ENCODE results near the gene C1orf226. TPM values are rescaled to one million over a fixed set of nuclear protein-coding genes. Genes with fewer than 3 reads are reported as not detected.

Gene C1orf226
- total and polyA plus RNA-seq, 2 experiments from 2014 or later: 2.7 to 12.5 TPM

GRCh38 chr1:162384601-162385279 is 3.2 kb downstream of the C1orf226 start:
- DNase-seq (ENCODE audit: low spot score) (no peak), ATAC-seq (no peak)
- no peak overlapping the region for H2AFZ ChIP-seq
- Mint-ChIP-seq H3K4me1 (peaks cover 24% of the 10 kb centered on the region), H3K36me3 (ENCODE audit: low read depth) (peaks cover 26% of the 10 kb centered on the region), H3K27ac (peak overlapping the region; percentile 79), H3K4me3 (no peak overlapping the region), H3K9me3 (no peaks in the 10 kb centered on the region), H3K27me3 (ENCODE audit: insufficient read depth, low read depth, poor library complexity) (peaks cover 25% of the 10 kb centered on the region)
- H3K4me1 ChIP-seq (ENCODE audit: insufficient read depth): no peaks in the 10 kb centered on the region
- no peaks in the 10 kb centered on the region for H3K27me3 ChIP-seq (ENCODE audit: insufficient read depth)
- H3F3A ChIP-seq (replicated peaks; ENCODE audit: low read depth): no peaks in the 10 kb centered on the region
- H3K79me2 ChIP-seq (replicated peaks; ENCODE audit: insufficient read depth): no peaks in the 10 kb centered on the region
- no peak overlapping the region for H3K4me2 ChIP-seq
- no peaks in the 10 kb centered on the region for H3K36me3 ChIP-seq (ENCODE audit: insufficient read depth)
- H3K4me3 ChIP-seq: no peak overlapping the region
- no peak for TF ChIP-seq CREB1 (CRISPR knock-in tag; IDR thresholded peaks at IDR 0.05; ENCODE audit: low read depth)
- no peak for TF ChIP-seq REST (IDR thresholded peaks at IDR 0.05; ENCODE audit: unreplicated experiment)
- no peak for TF ChIP-seq EZH2phosphoT487 (IDR thresholded peaks at IDR 0.05; ENCODE audit: unreplicated experiment)
- TF ChIP-seq ZNF331 (CRISPR knock-in tag; IDR thresholded peaks at IDR 0.05; ENCODE audit: low read depth): no peak
- no peak for TF ChIP-seq ZNF114 (CRISPR knock-in tag; IDR thresholded peaks at IDR 0.05)
- no peak for TF ChIP-seq JUNB (IDR thresholded peaks at IDR 0.05; ENCODE audit: unreplicated experiment)
- no peak for TF ChIP-seq POLR2AphosphoS5 (IDR thresholded peaks at IDR 0.05; ENCODE audit: low read depth)
- TF ChIP-seq, protein P1, sequence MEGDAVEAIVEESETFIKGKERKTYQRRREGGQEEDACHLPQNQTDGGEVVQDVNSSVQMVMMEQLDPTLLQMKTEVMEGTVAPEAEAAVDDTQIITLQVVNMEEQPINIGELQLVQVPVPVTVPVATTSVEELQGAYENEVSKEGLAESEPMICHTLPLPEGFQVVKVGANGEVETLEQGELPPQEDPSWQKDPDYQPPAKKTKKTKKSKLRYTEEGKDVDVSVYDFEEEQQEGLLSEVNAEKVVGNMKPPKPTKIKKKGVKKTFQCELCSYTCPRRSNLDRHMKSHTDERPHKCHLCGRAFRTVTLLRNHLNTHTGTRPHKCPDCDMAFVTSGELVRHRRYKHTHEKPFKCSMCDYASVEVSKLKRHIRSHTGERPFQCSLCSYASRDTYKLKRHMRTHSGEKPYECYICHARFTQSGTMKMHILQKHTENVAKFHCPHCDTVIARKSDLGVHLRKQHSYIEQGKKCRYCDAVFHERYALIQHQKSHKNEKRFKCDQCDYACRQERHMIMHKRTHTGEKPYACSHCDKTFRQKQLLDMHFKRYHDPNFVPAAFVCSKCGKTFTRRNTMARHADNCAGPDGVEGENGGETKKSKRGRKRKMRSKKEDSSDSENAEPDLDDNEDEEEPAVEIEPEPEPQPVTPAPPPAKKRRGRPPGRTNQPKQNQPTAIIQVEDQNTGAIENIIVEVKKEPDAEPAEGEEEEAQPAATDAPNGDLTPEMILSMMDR (conservative IDR thresholded peaks at IDR 0.05; ENCODE audit: low read depth in 2 of 2): no peak
- TF ChIP-seq NANOG (IDR thresholded peaks at IDR 0.05; ENCODE audit: borderline replicate concordance): no peak
- TF ChIP-seq, protein P2, sequence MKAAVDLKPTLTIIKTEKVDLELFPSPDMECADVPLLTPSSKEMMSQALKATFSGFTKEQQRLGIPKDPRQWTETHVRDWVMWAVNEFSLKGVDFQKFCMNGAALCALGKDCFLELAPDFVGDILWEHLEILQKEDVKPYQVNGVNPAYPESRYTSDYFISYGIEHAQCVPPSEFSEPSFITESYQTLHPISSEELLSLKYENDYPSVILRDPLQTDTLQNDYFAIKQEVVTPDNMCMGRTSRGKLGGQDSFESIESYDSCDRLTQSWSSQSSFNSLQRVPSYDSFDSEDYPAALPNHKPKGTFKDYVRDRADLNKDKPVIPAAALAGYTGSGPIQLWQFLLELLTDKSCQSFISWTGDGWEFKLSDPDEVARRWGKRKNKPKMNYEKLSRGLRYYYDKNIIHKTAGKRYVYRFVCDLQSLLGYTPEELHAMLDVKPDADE (IDR thresholded peaks at IDR 0.05): no peak
- TF ChIP-seq, protein P3, sequence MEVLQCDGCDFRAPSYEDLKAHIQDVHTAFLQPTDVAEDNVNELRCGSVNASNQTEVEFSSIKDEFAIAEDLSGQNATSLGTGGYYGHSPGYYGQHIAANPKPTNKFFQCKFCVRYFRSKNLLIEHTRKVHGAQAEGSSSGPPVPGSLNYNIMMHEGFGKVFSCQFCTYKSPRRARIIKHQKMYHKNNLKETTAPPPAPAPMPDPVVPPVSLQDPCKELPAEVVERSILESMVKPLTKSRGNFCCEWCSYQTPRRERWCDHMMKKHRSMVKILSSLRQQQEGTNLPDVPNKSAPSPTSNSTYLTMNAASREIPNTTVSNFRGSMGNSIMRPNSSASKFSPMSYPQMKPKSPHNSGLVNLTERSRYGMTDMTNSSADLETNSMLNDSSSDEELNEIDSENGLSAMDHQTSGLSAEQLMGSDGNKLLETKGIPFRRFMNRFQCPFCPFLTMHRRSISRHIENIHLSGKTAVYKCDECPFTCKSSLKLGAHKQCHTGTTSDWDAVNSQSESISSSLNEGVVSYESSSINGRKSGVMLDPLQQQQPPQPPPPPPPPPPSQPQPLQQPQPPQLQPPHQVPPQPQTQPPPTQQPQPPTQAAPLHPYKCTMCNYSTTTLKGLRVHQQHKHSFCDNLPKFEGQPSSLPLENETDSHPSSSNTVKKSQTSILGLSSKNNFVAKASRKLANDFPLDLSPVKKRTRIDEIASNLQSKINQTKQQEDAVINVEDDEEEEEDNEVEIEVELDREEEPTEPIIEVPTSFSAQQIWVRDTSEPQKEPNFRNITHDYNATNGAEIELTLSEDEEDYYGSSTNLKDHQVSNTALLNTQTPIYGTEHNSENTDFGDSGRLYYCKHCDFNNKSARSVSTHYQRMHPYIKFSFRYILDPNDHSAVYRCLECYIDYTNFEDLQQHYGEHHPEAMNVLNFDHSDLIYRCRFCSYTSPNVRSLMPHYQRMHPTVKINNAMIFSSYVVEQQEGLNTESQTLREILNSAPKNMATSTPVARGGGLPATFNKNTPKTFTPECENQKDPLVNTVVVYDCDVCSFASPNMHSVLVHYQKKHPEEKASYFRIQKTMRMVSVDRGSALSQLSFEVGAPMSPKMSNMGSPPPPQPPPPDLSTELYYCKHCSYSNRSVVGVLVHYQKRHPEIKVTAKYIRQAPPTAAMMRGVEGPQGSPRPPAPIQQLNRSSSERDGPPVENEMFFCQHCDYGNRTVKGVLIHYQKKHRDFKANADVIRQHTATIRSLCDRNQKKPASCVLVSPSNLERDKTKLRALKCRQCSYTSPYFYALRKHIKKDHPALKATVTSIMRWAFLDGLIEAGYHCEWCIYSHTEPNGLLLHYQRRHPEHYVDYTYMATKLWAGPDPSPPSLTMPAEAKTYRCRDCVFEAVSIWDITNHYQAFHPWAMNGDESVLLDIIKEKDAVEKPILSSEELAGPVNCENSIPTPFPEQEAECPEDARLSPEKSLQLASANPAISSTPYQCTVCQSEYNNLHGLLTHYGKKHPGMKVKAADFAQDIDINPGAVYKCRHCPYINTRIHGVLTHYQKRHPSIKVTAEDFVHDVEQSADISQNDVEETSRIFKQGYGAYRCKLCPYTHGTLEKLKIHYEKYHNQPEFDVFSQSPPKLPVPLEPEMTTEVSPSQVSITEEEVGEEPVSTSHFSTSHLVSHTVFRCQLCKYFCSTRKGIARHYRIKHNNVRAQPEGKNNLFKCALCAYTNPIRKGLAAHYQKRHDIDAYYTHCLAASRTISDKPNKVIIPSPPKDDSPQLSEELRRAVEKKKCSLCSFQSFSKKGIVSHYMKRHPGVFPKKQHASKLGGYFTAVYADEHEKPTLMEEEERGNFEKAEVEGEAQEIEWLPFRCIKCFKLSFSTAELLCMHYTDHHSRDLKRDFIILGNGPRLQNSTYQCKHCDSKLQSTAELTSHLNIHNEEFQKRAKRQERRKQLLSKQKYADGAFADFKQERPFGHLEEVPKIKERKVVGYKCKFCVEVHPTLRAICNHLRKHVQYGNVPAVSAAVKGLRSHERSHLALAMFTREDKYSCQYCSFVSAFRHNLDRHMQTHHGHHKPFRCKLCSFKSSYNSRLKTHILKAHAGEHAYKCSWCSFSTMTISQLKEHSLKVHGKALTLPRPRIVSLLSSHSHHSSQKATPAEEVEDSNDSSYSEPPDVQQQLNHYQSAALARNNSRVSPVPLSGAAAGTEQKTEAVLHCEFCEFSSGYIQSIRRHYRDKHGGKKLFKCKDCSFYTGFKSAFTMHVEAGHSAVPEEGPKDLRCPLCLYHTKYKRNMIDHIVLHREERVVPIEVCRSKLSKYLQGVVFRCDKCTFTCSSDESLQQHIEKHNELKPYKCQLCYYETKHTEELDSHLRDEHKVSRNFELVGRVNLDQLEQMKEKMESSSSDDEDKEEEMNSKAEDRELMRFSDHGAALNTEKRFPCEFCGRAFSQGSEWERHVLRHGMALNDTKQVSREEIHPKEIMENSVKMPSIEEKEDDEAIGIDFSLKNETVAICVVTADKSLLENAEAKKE (CRISPR knock-in tag; IDR thresholded peaks at IDR 0.05): no peak
- H3K9me2 ChIP-seq (ENCODE audit: insufficient read depth): no peaks in the 10 kb centered on the region
- no peaks in the 10 kb centered on the region for H4K20me1 ChIP-seq (replicated peaks; ENCODE audit: insufficient read depth)
- no peak overlapping the region for H3K27ac ChIP-seq (ENCODE audit: low read depth)
